ENCODE data around the gene MTARC1. TPM values are rescaled to one million over a fixed set of nuclear protein-coding genes. Genes with fewer than 3 reads are reported as not detected.

MTARC1 gene
- total RNA-seq = not detected

GRCh38 chr1:220786337-220787068, at the start of gene MTARC1:
Gene MTARC1, plus strand, starts transcription at chr1:220786913. Its CDS starts 32 bp downstream, at chr1:220786945.
- Mint-ChIP-seq H3K27me3 (peaks cover 60% of the 10 kb centered on the region), H3K9me3 (no peaks in the 10 kb centered on the region), H3K4me1 (no peaks in the 10 kb centered on the region), H3K27ac (no peak within 1 kb of the TSS), H3K36me3 (ENCODE audit: low read depth) (no peaks in the 10 kb centered on the region), H3K4me3 (no peak within 1 kb of the TSS)
- ChIA-PET CTCF (no interaction called here), POLR2A (no interaction called here)
- DNase-seq = no peak

- DNase-seq = no peak
- H3K27ac Mint-ChIP-seq = no peak overlapping the region
- peaks cover 25% of the 10 kb centered on the region for H3K27me3 Mint-ChIP-seq
- no peaks in the 10 kb centered on the region for H3K36me3 Mint-ChIP-seq (ENCODE audit: low read depth)
- H3K9me3 Mint-ChIP-seq = no peaks in the 10 kb centered on the region
- H3K4me3 Mint-ChIP-seq = no peak overlapping the region
- no peaks in the 10 kb centered on the region for H3K4me1 Mint-ChIP-seq
- POLR2A ChIA-PET = no interaction called here
- CTCF ChIA-PET = interaction anchor here (0.7 to 1.5 kb wide), 2 partner anchors 8 to 38 kb away, joined by 3 to 5 read pairs; no protein-coding TSS in a partner anchor
These were observed 45.4 kb upstream of the MTARC1 start for GRCh38 chr1:220741349-220741748.

- Mint-ChIP-seq H3K4me3 (no peak overlapping the region), H3K27me3 (peaks cover 30% of the 10 kb centered on the region), H3K4me1 (no peaks in the 10 kb centered on the region), H3K27ac (no peak overlapping the region), H3K9me3 (no peaks in the 10 kb centered on the region), H3K36me3 (ENCODE audit: low read depth) (no peaks in the 10 kb centered on the region)
- no peak for DNase-seq
- ChIA-PET CTCF (interaction anchor here (0.7 to 1.5 kb wide), 2 partner anchors 9 to 39 kb away, joined by 3 to 5 read pairs; no protein-coding TSS in a partner anchor), POLR2A (no interaction called here)
These were observed 44.9 kb upstream of the MTARC1 start for GRCh38 chr1:220741825-220742224.

GRCh38 chr1:220742520-220742919, 44.2 kb upstream of the MTARC1 start:
- peaks cover 34% of the 10 kb centered on the region for H3K27me3 Mint-ChIP-seq
- no peaks in the 10 kb centered on the region for H3K9me3 Mint-ChIP-seq
- no peak overlapping the region for H3K27ac Mint-ChIP-seq
- no peaks in the 10 kb centered on the region for H3K4me1 Mint-ChIP-seq
- POLR2A ChIA-PET = no interaction called here
- H3K36me3 Mint-ChIP-seq (ENCODE audit: low read depth) = no peaks in the 10 kb centered on the region
- DNase-seq = no peak
- no peak overlapping the region for H3K4me3 Mint-ChIP-seq
- CTCF ChIA-PET = no interaction called here

- POLR2A ChIA-PET = no interaction called here
- Mint-ChIP-seq H3K9me3 (no peaks in the 10 kb centered on the region), H3K36me3 (ENCODE audit: low read depth) (no peaks in the 10 kb centered on the region), H3K27ac (no peak overlapping the region), H3K4me1 (peaks cover 4% of the 10 kb centered on the region), H3K4me3 (no peak overlapping the region), H3K27me3 (peaks cover 53% of the 10 kb centered on the region)
- CTCF ChIA-PET = interaction anchor here (1.7 kb wide), 1 partner anchor 14 kb away, joined by 5 read pairs; no protein-coding TSS in a partner anchor
- DNase-seq = no peak
These were observed 39.9 kb upstream of the MTARC1 start for GRCh38 chr1:220746851-220747250.

GRCh38 chr1:220747437-220748088, 39.1 kb upstream of the MTARC1 start:
- ChIA-PET CTCF (interaction anchor here (1.7 kb wide), 1 partner anchor 14 kb away, joined by 5 read pairs; no protein-coding TSS in a partner anchor), POLR2A (no interaction called here)
- peaks cover 57% of the 10 kb centered on the region for H3K27me3 Mint-ChIP-seq
- peaks cover 4% of the 10 kb centered on the region for H3K4me1 Mint-ChIP-seq
- H3K27ac Mint-ChIP-seq = no peak overlapping the region
- no peaks in the 10 kb centered on the region for H3K36me3 Mint-ChIP-seq (ENCODE audit: low read depth)
- DNase-seq = no peak
- no peaks in the 10 kb centered on the region for H3K9me3 Mint-ChIP-seq
- no peak overlapping the region for H3K4me3 Mint-ChIP-seq

- CTCF ChIA-PET = interaction anchor here (1.7 kb wide), 2 partner anchors 10 to 15 kb away, joined by 4 to 5 read pairs; no protein-coding TSS in a partner anchor
- H3K4me3 Mint-ChIP-seq = peak within 1 kb of the TSS; percentile 20
- peaks cover 57% of the 10 kb centered on the region for H3K27me3 Mint-ChIP-seq
- H3K9me3 Mint-ChIP-seq = no peaks in the 10 kb centered on the region
- DNase-seq = no peak
- peaks cover 4% of the 10 kb centered on the region for H3K4me1 Mint-ChIP-seq
- no peaks in the 10 kb centered on the region for H3K36me3 Mint-ChIP-seq (ENCODE audit: low read depth)
- POLR2A ChIA-PET = no interaction called here
- H3K27ac Mint-ChIP-seq = no peak within 1 kb of the TSS
These were observed 38.4 kb upstream of the MTARC1 start, which contains the start of gene MTARC2 for GRCh38 chr1:220748089-220748934. Gene MTARC2, plus strand, starts transcription at chr1:220748322. Its CDS starts 210 bp downstream, at chr1:220748532.

GRCh38 chr1:220748936-220749335, 37.8 kb upstream of the MTARC1 start:
- no peaks in the 10 kb centered on the region for H3K9me3 Mint-ChIP-seq
- H3K4me3 Mint-ChIP-seq = peak overlapping the region; percentile 20

GRCh38 chr1:220750131-220750515, 36.6 kb upstream of the MTARC1 start:
- Mint-ChIP-seq H3K4me1 (peaks cover 4% of the 10 kb centered on the region), H3K4me3 (no peak overlapping the region), H3K27ac (no peak overlapping the region), H3K27me3 (peaks cover 56% of the 10 kb centered on the region), H3K9me3 (no peaks in the 10 kb centered on the region), H3K36me3 (ENCODE audit: low read depth) (no peaks in the 10 kb centered on the region)
- POLR2A ChIA-PET = interaction anchor here (0.5 kb wide), 1 partner anchor 19 kb away, joined by 3 read pairs; no protein-coding TSS in a partner anchor
- CTCF ChIA-PET = no interaction called here
- DNase-seq = no peak

More at GRCh38 chr1:220748936-220749335, 37.8 kb upstream of the MTARC1 start:
- Mint-ChIP-seq H3K36me3 (ENCODE audit: low read depth) (no peaks in the 10 kb centered on the region), H3K27ac (no peak overlapping the region), H3K4me1 (peaks cover 4% of the 10 kb centered on the region), H3K27me3 (peaks cover 57% of the 10 kb centered on the region)
- ChIA-PET CTCF (interaction anchor here (0.7 to 1.7 kb wide), 2 partner anchors 10 to 559 kb away, joined by 3 to 4 read pairs; no protein-coding TSS in a partner anchor), POLR2A (no interaction called here)
- no peak for DNase-seq

- Mint-ChIP-seq H3K4me3 (no peak overlapping the region), H3K36me3 (ENCODE audit: low read depth) (no peaks in the 10 kb centered on the region), H3K4me1 (peaks cover 4% of the 10 kb centered on the region), H3K27ac (no peak overlapping the region), H3K9me3 (no peaks in the 10 kb centered on the region), H3K27me3 (peaks cover 51% of the 10 kb centered on the region)
- DNase-seq = no peak
- ChIA-PET POLR2A (no interaction called here), CTCF (no interaction called here)
These were observed 35.6 kb upstream of the MTARC1 start for GRCh38 chr1:220751111-220751510.

- DNase-seq = no peak
- Mint-ChIP-seq H3K27ac (no peak overlapping the region), H3K4me3 (no peak overlapping the region), H3K36me3 (ENCODE audit: low read depth) (no peaks in the 10 kb centered on the region), H3K4me1 (no peaks in the 10 kb centered on the region), H3K27me3 (peaks cover 26% of the 10 kb centered on the region), H3K9me3 (no peaks in the 10 kb centered on the region)
- ChIA-PET CTCF (interaction anchor here (1.3 kb wide), 1 partner anchor 21 kb away, joined by 3 read pairs; no protein-coding TSS in a partner anchor), POLR2A (no interaction called here)
These were observed 32.3 kb upstream of the MTARC1 start for GRCh38 chr1:220754212-220754917.

- DNase-seq = no peak
- H3K27me3 Mint-ChIP-seq = peaks cover 25% of the 10 kb centered on the region
- ChIA-PET POLR2A (no interaction called here), CTCF (interaction anchor here (1.3 kb wide), 1 partner anchor 22 kb away, joined by 3 read pairs; no protein-coding TSS in a partner anchor)
- no peak overlapping the region for H3K4me3 Mint-ChIP-seq
- no peaks in the 10 kb centered on the region for H3K36me3 Mint-ChIP-seq (ENCODE audit: low read depth)
- no peaks in the 10 kb centered on the region for H3K4me1 Mint-ChIP-seq
- H3K27ac Mint-ChIP-seq = no peak overlapping the region
- no peaks in the 10 kb centered on the region for H3K9me3 Mint-ChIP-seq
These were observed 31.8 kb upstream of the MTARC1 start for GRCh38 chr1:220754918-220755295.

Data from activated CD4-positive, alpha-beta T cell treated with anti-CD3 and anti-CD28 coated beads, Interleukin-2, amount 10 ng/mL, durations not matched to agents 7 days and 5 days (primary cell).